ENCODE data around the gene DAG1.

Gene DAG1

GRCh38 chr3:49568965-49569364 is 98.9 kb downstream of the DAG1 start:
- H3K36me3 ChIP-seq: no peaks in the 10 kb centered on the region
- no peaks in the 10 kb centered on the region for H3K9me3 ChIP-seq
- no peaks in the 10 kb centered on the region for H3K4me1 ChIP-seq (ENCODE audit: control insufficient read depth in 1 of 2, insufficient read depth in 1 of 2, low read depth in 1 of 2, low read length in 1 of 2)
- H3K4me3 ChIP-seq (ENCODE audit: low read depth in 1 of 2, low read length in 1 of 2): no peak overlapping the region
- TF ChIP-seq CTCF (IDR thresholded peaks at IDR 0.05): no peak
- no peak overlapping the region for H3K27ac ChIP-seq
- peaks cover 3% of the 10 kb centered on the region for H3K27me3 ChIP-seq

GRCh38 chr3:49570028-49570654 is 100.1 kb downstream of the DAG1 start:
- Histone ChIP-seq H3K4me3 (ENCODE audit: low read depth in 1 of 2, low read length in 1 of 2) (no peak overlapping the region), H3K27ac (no peak overlapping the region), H3K36me3 (no peaks in the 10 kb centered on the region), H3K4me1 (ENCODE audit: control insufficient read depth in 1 of 2, insufficient read depth in 1 of 2, low read depth in 1 of 2, low read length in 1 of 2) (no peaks in the 10 kb centered on the region), H3K27me3 (peaks cover 3% of the 10 kb centered on the region), H3K9me3 (no peaks in the 10 kb centered on the region)
- TF ChIP-seq CTCF (IDR thresholded peaks at IDR 0.05): no peak

GRCh38 chr3:49582177-49582576 is 112.1 kb downstream of the DAG1 start:
- H3K27me3 ChIP-seq: peaks cover 11% of the 10 kb centered on the region
- H3K4me1 ChIP-seq (ENCODE audit: control insufficient read depth in 1 of 2, insufficient read depth in 1 of 2, low read depth in 1 of 2, low read length in 1 of 2): no peaks in the 10 kb centered on the region
- H3K36me3 ChIP-seq: no peaks in the 10 kb centered on the region
- no peak overlapping the region for H3K4me3 ChIP-seq (ENCODE audit: low read depth in 1 of 2, low read length in 1 of 2)
- no peaks in the 10 kb centered on the region for H3K9me3 ChIP-seq
- no peak overlapping the region for H3K27ac ChIP-seq
- no peak for TF ChIP-seq CTCF (IDR thresholded peaks at IDR 0.05)

Measured in neutrophil (primary cell).